HepG2 (cell line): ENCODE data around the gene CD40. TPM values are rescaled to one million over a fixed set of nuclear protein-coding genes. Genes with fewer than 3 reads are reported as not detected.

Source experiments
- EHMT2 ChIP-seq: fragments of 200-600 bp; sonication (generic); IDR thresholded peaks from 2 replicates; pipeline ENCODE4 v1.7.0; 2017; ENCODE audit warnings: antibody characterized with exemption, low read depth, low read length, borderline replicate concordance
- HOXA3 ChIP-seq: sonication (generic); formaldehyde crosslinking; IDR thresholded peaks from 2 replicates; pipeline ENCODE4 v1.5.0; 2020; ENCODE audit warnings: missing genetic modification reagents
- KMT2B ChIP-seq: IDR thresholded peaks from 2 replicates; pipeline ENCODE4 v1.6.1; 2016; ENCODE audit warnings: missing genetic modification reagents, missing compliant biosample characterization
- NFE2L2 ChIP-seq: fragments of 150-350 bp; IDR thresholded peaks from 2 replicates; pipeline ENCODE4 v1.6.1; 2014; ENCODE audit warnings: low read length
- ZBTB38 ChIP-seq: sonication (generic); formaldehyde crosslinking; IDR thresholded peaks from 2 replicates; pipeline ENCODE4 v1.5.1; 2020; ENCODE audit warnings: mild to moderate bottlenecking, missing genetic modification reagents
- ZNF296 ChIP-seq: sonication (generic); formaldehyde crosslinking; conservative IDR thresholded peaks from 2 replicates; pipeline ENCODE4 v1.5.0; 2020; ENCODE audit warnings: mild to moderate bottlenecking, missing genetic modification reagents
- ZNF530 ChIP-seq: sonication (generic); formaldehyde crosslinking; IDR thresholded peaks from 2 replicates; pipeline ENCODE4 v1.5.0; 2020; ENCODE audit warnings: low read depth, mild to moderate bottlenecking, missing genetic modification reagents
- polyA plus RNA-seq, 8 experiments: library from polyadenylated mRNA; depleted of rRNA in 3 of 8; stranded (reverse) in 7 of 8; unstranded in 1 of 8; fragments of >200 nt; fragmentation: Illumina TruSeq in 4 of 8; extraction: Trizol in 4 of 8; gene quantifications; 2 replicates each; pipeline versions ENCODE4 v1.2.1 to v1.2.3, GENCODE V29; 2011 to 2016; ENCODE audit warnings: low read depth in 4 of 8, missing spikeins in 1 of 8, mixed read lengths in 1 of 8; ENCODE audit not compliant: insufficient read depth in 1 of 8
- total RNA-seq, 5 experiments: library from RNA; depleted of rRNA; stranded (reverse); fragments of >200 nt; fragmentation: Illumina TruSeq; extraction: Trizol; gene quantifications; 2 replicates each; pipeline ENCODE4 v1.2.3, GENCODE V29; 2016; ENCODE audit warnings: low read depth in 1 of 5
- TF ChIP-seq, protein P1 (sequence below): sonication (generic); formaldehyde crosslinking; IDR thresholded peaks from 2 replicates; pipeline ENCODE4; 2020; ENCODE audit warnings: missing genetic modification reagents, mild to moderate bottlenecking, borderline replicate concordance
- TF ChIP-seq, protein P2 (sequence below): sonication (generic); formaldehyde crosslinking; conservative IDR thresholded peaks from 2 replicates; pipeline ENCODE4 v1.4.0; 2020; ENCODE audit warnings: mild to moderate bottlenecking, missing genetic modification reagents, moderate library complexity
- TF ChIP-seq, protein P3 (sequence below): sonication (generic); formaldehyde crosslinking; IDR thresholded peaks from one replicate; pipeline ENCODE4 v1.5.1; 2020; ENCODE audit warnings: mild to moderate bottlenecking, missing genetic modification reagents; ENCODE audit errors: not compliant biosample characterization

CD40 gene
- total and polyA plus RNA-seq, 2 of the 13 experiments (the other 11 are each of a cell fraction or from before 2014, with no cell fraction given) = 4.6 to 13.4 TPM

DNA sequence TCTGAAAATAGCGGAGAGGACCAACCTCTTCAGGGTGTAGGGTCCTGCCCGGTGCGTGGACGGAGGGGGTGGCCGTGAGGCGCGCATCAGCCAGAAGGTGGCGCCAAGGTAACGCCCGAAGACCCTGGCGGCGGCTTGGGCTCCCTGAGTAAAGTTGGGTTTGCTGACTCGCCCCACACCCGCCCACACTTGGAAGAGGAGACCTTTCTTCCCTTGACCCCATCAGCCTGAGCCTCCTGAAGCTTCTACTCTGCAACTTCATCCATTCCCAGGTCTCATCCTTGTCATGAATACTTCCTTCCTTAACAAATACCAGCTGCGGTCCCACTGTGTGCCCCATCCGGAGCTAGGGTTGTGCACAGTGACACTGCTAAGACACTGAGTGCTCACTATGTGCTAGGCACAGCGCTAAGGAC is 14.6 kb downstream of the CD40 start (continued):
- TF ChIP-seq, protein P1, sequence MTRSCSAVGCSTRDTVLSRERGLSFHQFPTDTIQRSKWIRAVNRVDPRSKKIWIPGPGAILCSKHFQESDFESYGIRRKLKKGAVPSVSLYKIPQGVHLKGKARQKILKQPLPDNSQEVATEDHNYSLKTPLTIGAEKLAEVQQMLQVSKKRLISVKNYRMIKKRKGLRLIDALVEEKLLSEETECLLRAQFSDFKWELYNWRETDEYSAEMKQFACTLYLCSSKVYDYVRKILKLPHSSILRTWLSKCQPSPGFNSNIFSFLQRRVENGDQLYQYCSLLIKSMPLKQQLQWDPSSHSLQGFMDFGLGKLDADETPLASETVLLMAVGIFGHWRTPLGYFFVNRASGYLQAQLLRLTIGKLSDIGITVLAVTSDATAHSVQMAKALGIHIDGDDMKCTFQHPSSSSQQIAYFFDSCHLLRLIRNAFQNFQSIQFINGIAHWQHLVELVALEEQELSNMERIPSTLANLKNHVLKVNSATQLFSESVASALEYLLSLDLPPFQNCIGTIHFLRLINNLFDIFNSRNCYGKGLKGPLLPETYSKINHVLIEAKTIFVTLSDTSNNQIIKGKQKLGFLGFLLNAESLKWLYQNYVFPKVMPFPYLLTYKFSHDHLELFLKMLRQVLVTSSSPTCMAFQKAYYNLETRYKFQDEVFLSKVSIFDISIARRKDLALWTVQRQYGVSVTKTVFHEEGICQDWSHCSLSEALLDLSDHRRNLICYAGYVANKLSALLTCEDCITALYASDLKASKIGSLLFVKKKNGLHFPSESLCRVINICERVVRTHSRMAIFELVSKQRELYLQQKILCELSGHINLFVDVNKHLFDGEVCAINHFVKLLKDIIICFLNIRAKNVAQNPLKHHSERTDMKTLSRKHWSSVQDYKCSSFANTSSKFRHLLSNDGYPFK (CRISPR knock-in tag) = peak; percentile 41; the same call in 1 of the 2 replicates
- no peak; the same call in 1 of the 2 replicates for TF ChIP-seq HOXA3 (CRISPR knock-in tag)
- TF ChIP-seq, protein P2, sequence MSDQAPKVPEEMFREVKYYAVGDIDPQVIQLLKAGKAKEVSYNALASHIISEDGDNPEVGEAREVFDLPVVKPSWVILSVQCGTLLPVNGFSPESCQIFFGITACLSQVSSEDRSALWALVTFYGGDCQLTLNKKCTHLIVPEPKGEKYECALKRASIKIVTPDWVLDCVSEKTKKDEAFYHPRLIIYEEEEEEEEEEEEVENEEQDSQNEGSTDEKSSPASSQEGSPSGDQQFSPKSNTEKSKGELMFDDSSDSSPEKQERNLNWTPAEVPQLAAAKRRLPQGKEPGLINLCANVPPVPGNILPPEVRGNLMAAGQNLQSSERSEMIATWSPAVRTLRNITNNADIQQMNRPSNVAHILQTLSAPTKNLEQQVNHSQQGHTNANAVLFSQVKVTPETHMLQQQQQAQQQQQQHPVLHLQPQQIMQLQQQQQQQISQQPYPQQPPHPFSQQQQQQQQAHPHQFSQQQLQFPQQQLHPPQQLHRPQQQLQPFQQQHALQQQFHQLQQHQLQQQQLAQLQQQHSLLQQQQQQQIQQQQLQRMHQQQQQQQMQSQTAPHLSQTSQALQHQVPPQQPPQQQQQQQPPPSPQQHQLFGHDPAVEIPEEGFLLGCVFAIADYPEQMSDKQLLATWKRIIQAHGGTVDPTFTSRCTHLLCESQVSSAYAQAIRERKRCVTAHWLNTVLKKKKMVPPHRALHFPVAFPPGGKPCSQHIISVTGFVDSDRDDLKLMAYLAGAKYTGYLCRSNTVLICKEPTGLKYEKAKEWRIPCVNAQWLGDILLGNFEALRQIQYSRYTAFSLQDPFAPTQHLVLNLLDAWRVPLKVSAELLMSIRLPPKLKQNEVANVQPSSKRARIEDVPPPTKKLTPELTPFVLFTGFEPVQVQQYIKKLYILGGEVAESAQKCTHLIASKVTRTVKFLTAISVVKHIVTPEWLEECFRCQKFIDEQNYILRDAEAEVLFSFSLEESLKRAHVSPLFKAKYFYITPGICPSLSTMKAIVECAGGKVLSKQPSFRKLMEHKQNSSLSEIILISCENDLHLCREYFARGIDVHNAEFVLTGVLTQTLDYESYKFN = no peak
- TF ChIP-seq ZNF296 (CRISPR knock-in tag) = no peak
- TF ChIP-seq KMT2B (CRISPR knock-in tag) = 0 out of 2 replicates have a peak, but pooled peaks have one; percentile 42
- TF ChIP-seq EHMT2 = no peak
- TF ChIP-seq, protein P3, sequence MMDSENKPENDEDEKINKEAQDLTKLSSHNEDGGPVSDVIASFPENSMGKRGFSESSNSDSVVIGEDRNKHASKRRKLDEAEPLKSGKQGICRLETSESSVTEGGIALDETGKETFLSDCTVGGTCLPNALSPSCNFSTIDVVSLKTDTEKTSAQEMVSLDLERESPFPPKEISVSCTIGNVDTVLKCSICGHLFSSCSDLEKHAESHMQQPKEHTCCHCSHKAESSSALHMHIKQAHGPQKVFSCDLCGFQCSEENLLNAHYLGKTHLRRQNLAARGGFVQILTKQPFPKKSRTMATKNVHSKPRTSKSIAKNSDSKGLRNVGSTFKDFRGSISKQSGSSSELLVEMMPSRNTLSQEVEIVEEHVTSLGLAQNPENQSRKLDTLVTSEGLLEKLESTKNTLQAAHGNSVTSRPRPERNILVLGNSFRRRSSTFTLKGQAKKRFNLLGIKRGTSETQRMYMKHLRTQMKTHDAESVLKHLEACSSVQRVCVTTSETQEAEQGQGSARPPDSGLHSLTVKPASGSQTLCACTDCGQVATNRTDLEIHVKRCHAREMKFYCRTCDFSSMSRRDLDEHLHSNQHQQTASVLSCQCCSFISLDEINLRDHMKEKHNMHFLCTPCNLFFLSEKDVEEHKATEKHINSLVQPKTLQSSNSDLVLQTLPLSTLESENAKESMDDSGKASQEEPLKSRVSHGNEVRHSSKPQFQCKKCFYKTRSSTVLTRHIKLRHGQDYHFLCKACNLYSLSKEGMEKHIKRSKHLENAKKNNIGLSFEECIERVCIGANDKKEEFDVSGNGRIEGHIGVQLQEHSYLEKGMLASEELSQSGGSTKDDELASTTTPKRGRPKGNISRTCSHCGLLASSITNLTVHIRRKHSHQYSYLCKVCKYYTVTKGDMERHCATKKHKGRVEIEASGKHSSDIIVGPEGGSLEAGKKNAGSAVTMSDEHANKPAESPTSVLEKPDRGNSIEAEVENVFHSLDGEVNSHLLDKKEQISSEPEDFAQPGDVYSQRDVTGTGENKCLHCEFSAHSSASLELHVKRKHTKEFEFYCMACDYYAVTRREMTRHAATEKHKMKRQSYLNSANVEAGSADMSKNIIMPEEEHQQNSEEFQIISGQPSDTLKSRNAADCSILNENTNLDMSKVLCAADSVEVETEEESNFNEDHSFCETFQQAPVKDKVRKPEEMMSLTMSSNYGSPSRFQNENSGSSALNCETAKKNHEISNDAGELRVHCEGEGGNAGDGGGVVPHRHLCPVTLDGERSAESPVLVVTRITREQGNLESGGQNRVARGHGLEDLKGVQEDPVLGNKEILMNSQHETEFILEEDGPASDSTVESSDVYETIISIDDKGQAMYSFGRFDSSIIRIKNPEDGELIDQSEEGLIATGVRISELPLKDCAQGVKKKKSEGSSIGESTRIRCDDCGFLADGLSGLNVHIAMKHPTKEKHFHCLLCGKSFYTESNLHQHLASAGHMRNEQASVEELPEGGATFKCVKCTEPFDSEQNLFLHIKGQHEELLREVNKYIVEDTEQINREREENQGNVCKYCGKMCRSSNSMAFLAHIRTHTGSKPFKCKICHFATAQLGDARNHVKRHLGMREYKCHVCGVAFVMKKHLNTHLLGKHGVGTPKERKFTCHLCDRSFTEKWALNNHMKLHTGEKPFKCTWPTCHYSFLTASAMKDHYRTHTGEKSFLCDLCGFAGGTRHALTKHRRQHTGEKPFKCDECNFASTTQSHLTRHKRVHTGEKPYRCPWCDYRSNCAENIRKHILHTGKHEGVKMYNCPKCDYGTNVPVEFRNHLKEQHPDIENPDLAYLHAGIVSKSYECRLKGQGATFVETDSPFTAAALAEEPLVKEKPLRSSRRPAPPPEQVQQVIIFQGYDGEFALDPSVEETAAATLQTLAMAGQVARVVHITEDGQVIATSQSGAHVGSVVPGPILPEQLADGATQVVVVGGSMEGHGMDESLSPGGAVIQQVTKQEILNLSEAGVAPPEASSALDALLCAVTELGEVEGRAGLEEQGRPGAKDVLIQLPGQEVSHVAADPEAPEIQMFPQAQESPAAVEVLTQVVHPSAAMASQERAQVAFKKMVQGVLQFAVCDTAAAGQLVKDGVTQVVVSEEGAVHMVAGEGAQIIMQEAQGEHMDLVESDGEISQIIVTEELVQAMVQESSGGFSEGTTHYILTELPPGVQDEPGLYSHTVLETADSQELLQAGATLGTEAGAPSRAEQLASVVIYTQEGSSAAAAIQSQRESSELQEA (CRISPR knock-in tag) = no peak
- TF ChIP-seq ZBTB38 (CRISPR knock-in tag) = no peak
- TF ChIP-seq ZNF530 = 0 out of 2 replicates have a peak, but pooled peaks have one; percentile 71
- no peak for TF ChIP-seq NFE2L2
